GM10847 (cell line): ENCODE results near the gene ZNF607.

Source experiments
- POLR2A ChIP-seq: IDR thresholded peaks from 2 replicates; pipeline ENCODE4 v1.6.1; 2011; ENCODE audit not compliant: insufficient read length; ENCODE audit errors: extremely low read depth

Gene ZNF607

DNA sequence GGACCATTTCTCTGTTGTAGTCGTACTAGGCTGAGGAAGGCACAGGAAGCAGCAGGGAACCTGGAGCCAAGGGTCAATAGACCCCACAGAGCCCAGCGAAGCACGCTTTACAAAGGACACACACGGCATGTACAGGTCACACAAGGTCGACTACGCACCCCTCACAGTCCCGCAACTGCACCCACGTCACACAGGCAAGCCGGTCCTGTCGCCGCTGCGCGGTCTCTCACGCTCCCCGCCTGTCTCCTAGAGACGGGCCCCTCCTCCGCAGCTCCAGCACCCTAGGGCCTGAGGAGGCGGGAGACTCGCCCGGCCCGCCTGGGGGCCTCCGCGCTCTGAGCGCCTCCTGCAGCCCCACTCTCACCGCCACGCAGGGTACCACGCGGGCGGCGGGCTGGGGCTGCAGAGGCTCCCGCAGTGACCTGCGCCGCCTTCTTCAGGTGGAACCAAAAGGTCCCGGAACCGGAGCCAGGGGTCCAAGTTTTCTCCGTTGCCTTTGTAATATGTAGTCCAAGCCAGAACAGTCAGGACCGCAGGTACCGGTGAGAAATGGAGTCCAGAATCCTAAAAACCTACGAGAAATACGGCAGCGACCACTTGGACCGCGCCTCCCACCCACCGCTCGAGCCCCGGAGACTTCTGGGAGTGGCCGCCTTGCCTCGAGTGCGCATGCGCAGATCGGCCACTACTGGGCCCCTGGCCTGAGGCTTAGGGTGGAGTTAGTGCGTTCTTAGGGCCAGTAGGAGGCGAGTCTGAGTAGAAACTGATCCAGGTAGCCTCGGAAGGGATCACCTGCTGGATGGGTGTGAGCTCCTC, at the start of gene ZNF607:
ZNF607 (minus strand) TSS at position 651 of the 816 bp plus-strand sequence. CDS start 8,143 bp downstream, outside the sequence.
- TF ChIP-seq POLR2A = no peak

DNA sequence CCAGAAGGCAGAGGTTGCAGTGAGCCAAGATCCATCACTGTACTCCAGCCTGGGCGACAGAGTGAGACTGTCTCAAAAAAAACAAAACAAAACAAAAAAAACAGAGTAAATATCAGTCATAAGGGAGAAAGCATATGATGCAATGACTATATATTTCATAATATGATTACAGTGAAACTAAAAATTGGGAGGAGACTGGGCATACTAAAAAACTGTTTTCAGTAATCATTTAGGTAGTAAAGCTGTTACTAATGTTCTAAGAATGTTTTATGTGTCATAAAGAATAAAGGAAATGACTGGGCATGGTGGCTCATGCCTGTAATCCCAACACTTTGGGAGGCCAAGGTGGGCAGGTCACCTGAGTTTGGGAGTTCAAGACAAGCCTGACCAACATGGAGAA, 43.9 kb upstream of the ZNF607 start:
- TF ChIP-seq POLR2A = no peak

DNA sequence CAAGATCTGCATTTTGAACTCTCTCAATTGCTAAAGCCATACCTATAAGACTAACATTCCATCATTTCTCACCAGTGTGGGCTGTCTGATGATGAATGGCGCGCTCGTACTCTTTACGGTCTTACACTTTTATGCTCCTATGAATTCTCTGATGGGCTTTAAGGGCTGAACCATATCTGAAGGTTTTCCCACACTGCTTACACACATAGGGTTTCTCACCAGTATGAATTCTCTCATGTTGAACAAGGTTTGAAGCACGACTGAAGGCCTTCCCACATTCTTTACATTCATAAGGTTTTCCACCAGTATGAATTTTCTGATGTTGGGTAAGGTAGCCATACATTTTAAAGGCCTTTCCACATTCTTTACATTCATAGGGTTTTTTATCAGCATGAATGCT, 18.8 kb upstream of the ZNF607 start:
- no peak for TF ChIP-seq POLR2A

DNA sequence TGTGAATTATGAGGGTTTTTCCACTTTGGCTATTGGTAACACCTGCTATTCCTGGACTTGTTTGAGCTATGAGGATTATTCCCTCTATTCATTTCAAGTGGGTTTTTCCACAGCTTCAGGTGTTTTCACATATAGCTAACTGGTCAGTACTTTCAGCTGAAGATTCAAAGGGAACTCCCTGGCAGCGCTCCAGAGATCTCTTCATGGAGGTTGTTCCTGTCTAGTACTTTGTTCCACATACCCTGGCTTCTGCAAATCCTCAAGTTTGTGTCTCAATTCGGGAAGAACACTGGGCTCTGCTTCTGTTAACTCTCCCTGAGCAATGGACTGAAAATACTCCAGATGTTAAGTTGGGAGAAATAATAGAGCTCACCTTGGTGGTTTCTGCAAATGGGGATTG, 5.6 kb upstream of the ZNF607 start:
- TF ChIP-seq POLR2A = no peak

DNA sequence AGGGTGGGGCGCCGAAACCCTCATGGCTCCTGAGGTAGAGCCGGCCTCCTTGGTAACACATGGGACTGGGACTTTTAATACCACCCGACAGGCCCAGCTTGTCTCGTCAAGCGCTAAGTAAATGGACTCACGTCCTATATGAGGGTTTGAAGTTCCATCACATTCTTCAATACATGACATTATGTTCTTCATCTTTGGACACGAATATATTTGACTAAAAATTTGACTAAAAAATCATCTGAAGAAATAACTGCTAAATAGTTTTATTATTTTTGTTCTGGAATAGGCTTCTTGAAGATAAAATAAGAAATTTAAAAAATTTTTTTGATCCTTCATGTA, 335 bp upstream of the ZNF607 start:
- no peak for TF ChIP-seq POLR2A

DNA sequence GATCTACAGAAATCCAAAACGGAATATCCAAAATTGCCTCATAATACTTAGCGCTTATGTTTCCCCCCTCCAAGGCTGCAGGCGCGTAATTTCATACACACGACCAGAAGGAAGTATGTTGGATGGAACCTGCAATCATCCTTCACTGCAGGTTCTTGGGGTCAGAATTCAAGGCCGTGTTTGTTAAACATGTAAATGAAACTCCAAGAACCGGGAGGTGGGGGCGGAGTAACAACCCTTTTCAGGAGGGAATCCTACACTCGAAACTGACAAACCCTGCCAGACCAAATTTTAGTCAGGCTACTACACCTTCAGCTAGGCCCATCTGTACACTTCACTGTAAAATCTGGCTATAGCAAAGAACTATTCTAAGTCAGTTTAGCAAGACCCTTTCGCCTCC, 1.3 kb downstream of the ZNF607 start:
- TF ChIP-seq POLR2A = no peak

DNA sequence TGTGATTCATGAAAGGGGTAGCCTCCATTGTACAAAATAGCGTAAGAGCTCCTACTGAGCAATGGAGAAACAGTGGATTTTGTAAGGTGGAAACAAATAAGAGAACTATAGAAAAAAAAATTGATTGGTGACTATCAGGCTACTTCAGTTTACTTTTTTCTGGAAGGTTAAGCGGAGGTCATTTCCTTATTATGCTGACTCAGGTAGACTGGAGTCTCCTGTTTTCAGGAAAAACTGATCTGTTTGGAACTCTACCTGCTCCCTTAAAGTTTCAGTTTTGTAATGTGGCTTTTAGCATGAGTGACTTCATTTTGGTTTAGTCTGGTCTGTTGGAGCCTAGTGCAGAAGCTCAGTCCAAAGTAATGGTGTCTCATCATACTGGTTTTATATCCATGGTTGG, 3.4 kb downstream of the ZNF607 start:
- no peak for TF ChIP-seq POLR2A

DNA sequence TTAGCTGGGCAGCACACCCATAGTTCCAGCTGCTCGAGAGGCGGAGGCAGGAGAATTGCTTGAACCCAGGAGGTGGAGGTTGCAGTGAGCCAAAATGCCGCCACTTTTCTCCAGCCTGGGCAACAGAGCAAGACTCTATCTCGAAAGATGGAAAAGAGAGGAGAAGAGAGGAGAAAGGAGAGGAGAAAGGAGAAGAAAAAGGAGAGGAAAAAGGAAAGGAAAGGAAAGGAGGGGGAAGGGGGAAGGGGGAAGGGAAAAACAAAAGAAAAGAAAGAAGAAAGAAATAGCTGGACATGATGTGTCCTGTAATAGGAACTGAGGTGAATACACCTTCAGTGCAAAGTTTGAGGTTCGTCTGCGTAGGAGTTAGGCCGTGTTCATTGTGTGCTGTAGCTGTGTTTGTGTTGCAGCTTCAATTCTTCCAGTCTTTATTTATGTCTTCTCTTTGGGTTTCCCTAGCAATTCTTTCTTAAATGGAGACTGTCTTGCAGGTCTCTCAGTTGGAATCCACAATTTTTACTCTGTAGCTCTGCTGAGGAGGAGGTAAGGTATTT, 13.4 kb downstream of the ZNF607 start:
- no peak for TF ChIP-seq POLR2A

DNA sequence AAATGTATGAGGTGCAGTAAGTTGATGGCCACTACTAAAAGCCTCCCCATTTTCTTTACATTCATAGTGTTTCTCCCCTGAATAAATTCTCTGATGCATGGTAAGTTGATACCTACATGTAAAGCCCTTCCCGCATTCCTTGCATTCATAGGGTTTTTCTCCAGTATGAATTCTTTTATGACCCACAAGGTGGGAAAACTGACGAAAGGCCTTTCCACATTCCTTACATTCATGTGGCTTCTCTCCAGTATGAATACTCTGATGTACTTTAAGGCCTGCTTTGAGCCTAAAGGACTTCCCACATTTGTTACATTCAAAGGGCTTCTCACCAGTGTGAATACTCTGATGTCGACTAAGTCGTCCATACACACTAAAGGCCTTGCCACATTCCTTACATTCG, 20.5 kb downstream of the ZNF607 start:
- TF ChIP-seq POLR2A = no peak

DNA sequence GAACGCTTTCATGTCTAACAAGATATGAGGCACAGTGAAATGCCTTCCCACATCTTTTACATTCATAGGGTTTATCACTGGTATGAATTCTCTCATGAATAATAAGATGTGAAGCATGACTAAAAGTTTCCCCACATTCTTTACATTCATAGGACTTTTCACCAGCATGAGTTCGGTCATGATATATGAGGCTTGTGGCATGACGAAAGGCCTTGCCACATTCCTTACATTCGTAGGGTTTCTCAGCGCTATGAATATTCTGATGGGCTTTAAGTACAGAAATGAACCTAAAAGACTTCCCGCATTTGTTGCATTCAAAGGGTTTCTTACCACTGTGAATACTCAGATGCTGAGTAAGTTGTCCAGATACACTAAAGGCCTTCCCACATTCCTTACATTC, 21.3 kb downstream of the ZNF607 start:
- no peak for TF ChIP-seq POLR2A

DNA sequence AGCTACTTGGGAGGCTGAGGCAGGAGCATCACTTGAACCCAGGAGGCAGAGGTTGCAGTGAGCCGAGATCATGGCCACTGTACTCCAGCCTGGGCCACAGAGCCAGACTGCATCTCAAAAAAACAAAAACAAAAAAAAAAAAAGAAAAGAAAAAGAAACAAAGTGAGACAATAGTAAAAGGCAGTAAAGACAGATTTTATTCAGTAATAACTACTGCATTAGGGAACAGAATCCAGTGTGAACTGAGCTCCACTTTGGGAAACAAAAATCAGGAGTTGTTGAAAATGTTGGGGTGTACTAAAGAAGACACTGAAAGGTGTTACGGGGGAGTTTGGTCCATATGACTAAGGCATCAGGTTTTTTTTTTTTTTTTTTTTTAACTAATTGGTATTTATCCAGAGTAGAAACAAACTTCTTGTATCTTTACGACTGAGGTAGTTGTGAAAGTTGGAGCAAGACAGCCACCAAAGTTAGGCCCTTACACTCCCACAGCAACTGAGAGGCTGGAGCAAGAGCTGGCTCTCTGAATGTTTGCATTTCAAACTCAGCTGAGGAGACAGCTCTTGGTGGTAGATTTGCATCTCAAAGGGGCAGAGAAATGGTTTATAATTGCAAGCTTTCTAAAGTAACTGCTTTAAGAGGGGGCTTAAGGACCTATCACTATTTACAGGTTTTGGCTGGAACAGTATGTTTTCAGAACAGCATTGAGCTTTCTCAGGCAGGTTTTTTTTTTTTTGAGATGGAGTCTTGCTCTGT, 24.2 kb downstream of the ZNF607 start:
- no peak for TF ChIP-seq POLR2A

DNA sequence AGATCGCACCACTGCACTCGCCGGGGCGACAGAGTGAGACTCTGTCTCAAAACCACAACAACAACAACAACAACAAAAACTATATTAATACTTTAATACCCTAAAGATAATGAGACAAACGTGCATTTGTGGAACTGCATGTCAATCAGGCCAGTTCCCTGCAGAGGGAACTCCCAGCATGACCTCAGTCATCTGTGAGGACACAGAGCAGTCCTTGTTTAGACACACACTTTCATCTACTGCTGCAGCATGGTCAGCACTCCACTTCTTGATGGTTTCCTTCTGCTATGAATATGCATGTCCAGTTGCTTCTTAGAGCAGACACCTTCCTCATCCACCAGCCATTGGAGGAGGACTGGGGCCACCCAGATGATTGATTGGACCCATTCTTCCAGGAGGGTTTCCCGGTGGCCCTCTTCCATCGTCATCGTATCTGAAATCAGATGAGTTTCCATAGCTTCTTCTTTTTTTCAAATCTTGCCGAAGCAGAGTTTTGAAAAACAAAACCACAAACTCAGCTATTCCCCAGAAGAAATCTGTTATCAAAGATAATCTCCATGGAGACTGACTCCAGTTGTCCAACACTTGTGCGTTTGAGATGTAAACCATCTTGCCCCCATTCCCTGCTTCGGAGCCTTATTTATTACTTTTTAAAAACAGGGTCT, 26.5 kb downstream of the ZNF607 start:
- TF ChIP-seq POLR2A = no peak

DNA sequence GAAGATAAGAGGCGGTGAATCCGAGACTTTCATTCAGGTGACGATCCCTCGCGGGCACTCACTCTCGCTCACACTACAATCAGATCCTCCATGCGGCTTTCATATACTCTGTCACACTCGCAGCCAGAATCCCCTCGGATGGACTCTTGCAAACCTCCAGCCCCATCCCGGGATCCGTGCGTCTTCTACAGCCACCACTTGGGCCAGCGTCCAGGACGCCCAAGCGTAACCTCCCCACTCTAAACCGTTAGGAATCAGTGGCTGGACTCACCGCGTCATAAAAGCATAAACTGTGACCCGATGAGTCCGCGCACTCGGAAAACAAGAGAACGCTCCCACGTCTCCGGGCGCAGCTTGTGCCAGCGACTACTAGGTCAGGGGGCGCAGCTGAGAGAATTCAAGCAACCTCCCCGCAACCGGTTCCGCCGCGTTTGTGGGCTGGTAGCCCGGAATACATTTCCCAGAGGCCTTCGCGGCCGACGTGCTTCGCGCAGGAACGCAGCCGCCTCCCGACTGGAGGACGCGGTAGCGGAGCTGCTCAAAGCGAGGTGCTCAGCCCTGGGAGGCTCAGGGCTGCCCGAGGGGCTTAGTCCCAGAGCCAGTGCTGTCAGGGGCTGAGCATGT, 27.6 kb downstream of the ZNF607 start:
- TF ChIP-seq POLR2A = no peak

DNA sequence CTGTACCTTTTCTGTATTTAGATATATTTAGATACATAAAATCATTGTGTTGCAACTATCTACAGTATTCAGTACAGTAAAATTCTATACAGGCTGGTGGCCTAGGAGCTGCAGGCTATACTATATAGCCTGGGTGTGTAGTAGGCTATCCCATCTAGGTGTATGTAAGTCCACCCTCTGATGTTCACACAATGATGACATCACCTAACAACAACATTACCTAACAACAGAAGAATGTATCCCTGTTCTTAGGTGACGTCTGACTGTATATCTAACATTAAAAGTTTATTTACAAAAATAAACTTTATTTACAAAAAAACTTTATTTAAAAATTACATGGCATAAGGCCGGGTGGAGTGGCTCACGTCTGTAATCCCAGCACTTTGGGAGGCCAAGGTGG, 36.0 kb downstream of the ZNF607 start:
- TF ChIP-seq POLR2A = no peak

DNA sequence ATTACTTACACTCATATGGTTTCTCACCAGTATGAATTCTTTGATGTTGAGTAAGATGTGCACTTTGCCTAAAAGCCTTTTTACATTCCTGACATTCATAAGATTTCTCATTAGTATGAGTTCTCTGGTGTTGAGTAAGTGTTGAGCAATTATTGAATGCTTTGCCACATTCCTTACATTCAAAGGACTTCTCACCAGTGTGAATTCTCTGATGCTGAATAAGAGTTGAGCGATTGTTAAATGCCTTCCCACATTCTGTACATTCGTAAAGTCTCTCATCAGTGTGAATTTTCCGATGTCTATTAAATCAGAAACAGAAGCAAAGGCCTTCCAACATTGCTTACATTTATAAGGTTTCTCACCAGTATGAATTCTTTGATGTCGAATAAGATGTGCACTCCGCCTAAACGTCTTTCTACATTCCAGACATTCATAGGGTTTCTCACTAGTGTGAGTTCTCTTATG, 50.1 kb downstream of the ZNF607 start:
- TF ChIP-seq POLR2A = no peak
